ENCODE measurements around the gene CAMK2D.

Gene CAMK2D

DNA sequence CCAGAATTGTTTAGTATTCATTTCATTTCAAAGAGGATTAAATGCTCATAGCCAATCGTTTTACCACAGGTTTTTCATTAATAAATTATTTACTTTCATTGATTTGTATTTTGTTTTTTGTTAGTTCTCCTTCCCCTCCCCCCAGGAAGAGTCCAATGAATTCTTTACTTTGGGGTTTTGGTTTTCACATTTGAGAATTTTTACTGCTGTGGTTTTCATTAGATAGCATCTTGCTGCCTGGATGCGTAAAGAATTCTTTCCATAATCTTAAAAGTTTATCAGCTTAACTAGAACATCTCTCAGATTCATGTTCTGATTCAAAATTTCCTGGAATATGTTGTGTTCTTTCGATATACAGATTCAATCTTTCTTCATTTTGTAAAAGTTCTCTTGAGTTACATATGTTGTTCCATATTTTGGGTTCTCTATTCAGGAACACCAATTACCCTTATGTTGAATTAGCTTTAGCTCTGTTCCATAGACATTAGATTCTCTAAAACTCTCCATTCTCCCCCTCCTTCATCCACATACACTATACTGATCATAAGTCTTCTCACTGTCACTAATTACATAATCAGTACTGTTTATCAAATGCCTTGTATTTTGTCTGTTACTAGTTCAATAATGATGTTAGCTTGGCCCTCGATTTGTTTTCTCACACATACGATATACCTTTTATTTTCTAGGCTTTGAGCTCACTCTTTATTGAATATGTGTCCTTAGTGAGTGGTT, 184.4 kb downstream of the CAMK2D start:
- TF ChIP-seq FOXP2 (optimal IDR thresholded peaks at IDR 0.05; ENCODE audit: borderline replicate concordance, extremely low read depth, extremely low read length, insufficient read depth): no peak

DNA sequence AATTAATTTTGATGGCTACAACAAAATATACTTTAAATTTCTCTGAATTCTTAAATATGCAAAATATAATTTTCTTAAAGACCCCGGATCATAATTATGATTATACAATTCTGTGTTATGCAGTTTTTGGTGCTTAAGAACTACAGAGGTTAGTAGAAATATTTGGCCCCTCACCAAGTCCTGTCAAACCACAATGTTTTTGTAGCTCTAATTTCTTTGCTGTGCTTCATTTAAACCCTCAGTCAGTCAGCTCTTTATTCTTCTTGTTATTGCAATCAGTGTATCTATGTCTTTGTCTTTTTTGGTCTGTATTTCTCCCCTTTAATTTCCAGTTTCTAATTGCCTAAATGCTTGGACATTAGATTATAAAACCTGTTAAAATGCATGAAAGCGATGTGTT, 186.1 kb downstream of the CAMK2D start:
- TF ChIP-seq POLR2AphosphoS5 (IDR thresholded peaks at IDR 0.05; ENCODE audit: low read depth, low read length): no peak
- no peak for TF ChIP-seq TAF1 (IDR thresholded peaks at IDR 0.05; ENCODE audit: borderline replicate concordance, insufficient read depth, low read length)
- TF ChIP-seq FOXP2 (optimal IDR thresholded peaks at IDR 0.05; ENCODE audit: borderline replicate concordance, extremely low read depth, extremely low read length, insufficient read depth): no peak
- TF ChIP-seq SIN3A (IDR thresholded peaks at IDR 0.05; ENCODE audit: borderline replicate concordance, insufficient read depth, low read length): no peak
- TF ChIP-seq, protein P1, sequence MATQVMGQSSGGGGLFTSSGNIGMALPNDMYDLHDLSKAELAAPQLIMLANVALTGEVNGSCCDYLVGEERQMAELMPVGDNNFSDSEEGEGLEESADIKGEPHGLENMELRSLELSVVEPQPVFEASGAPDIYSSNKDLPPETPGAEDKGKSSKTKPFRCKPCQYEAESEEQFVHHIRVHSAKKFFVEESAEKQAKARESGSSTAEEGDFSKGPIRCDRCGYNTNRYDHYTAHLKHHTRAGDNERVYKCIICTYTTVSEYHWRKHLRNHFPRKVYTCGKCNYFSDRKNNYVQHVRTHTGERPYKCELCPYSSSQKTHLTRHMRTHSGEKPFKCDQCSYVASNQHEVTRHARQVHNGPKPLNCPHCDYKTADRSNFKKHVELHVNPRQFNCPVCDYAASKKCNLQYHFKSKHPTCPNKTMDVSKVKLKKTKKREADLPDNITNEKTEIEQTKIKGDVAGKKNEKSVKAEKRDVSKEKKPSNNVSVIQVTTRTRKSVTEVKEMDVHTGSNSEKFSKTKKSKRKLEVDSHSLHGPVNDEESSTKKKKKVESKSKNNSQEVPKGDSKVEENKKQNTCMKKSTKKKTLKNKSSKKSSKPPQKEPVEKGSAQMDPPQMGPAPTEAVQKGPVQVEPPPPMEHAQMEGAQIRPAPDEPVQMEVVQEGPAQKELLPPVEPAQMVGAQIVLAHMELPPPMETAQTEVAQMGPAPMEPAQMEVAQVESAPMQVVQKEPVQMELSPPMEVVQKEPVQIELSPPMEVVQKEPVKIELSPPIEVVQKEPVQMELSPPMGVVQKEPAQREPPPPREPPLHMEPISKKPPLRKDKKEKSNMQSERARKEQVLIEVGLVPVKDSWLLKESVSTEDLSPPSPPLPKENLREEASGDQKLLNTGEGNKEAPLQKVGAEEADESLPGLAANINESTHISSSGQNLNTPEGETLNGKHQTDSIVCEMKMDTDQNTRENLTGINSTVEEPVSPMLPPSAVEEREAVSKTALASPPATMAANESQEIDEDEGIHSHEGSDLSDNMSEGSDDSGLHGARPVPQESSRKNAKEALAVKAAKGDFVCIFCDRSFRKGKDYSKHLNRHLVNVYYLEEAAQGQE (IDR thresholded peaks at IDR 0.05; ENCODE audit: insufficient read depth in 1 of 2, low read depth in 2 of 2, low read length in 2 of 2): no peak

DNA sequence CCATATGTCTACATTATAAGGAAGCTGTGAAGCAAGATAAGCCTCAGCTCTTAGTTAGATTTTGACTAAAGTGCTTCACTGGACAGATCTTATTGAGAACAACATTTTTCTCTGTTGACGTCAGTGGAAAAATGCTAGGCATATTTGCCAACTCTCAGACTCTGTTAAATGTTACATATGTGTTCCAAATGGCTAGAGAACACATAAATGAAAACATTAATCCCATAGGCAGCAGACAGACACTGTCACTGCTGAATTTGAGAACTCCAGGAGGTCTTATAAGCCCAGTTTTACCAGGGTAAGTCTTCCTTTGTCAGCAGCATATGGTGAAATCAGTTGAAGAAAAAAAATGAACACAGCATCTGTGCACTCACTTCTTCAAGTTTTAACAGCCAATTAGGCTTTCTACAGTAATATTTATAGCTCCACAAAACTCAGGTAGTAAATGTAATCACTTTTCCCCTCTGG, 186.9 kb downstream of the CAMK2D start:
- no peak for TF ChIP-seq POLR2AphosphoS5 (IDR thresholded peaks at IDR 0.05; ENCODE audit: low read depth, low read length)
- no peak for TF ChIP-seq TAF1 (IDR thresholded peaks at IDR 0.05; ENCODE audit: borderline replicate concordance, insufficient read depth, low read length)
- TF ChIP-seq FOXP2 (optimal IDR thresholded peaks at IDR 0.05; ENCODE audit: borderline replicate concordance, extremely low read depth, extremely low read length, insufficient read depth): no peak
- TF ChIP-seq, protein P1 (IDR thresholded peaks at IDR 0.05; ENCODE audit: insufficient read depth in 1 of 2, low read depth in 2 of 2, low read length in 2 of 2): no peak
- TF ChIP-seq SIN3A (IDR thresholded peaks at IDR 0.05; ENCODE audit: borderline replicate concordance, insufficient read depth, low read length): no peak

DNA sequence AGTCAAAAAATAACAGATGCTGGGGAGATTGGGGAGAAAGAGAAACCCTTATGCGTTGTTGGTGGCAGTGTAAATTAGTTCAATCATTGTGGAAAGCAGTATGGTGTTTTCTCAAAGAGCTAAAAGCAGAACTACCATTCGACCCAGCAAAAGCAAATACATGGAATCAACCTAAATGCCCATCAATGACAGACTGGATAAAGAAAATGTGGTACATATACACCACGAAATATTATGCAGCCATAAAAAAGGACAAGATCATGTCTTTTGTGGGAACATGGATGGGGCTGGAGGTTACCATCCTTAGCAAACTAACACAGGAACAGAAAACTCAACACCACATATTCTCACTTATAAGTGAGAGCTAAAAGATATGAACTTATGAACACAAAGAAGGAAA, 188.9 kb downstream of the CAMK2D start:
- TF ChIP-seq, protein P1 (IDR thresholded peaks at IDR 0.05; ENCODE audit: insufficient read depth in 1 of 2, low read depth in 2 of 2, low read length in 2 of 2): no peak
- TF ChIP-seq FOXP2 (optimal IDR thresholded peaks at IDR 0.05; ENCODE audit: borderline replicate concordance, extremely low read depth, extremely low read length, insufficient read depth): no peak
- TF ChIP-seq POLR2AphosphoS5 (IDR thresholded peaks at IDR 0.05; ENCODE audit: low read depth, low read length): no peak

DNA sequence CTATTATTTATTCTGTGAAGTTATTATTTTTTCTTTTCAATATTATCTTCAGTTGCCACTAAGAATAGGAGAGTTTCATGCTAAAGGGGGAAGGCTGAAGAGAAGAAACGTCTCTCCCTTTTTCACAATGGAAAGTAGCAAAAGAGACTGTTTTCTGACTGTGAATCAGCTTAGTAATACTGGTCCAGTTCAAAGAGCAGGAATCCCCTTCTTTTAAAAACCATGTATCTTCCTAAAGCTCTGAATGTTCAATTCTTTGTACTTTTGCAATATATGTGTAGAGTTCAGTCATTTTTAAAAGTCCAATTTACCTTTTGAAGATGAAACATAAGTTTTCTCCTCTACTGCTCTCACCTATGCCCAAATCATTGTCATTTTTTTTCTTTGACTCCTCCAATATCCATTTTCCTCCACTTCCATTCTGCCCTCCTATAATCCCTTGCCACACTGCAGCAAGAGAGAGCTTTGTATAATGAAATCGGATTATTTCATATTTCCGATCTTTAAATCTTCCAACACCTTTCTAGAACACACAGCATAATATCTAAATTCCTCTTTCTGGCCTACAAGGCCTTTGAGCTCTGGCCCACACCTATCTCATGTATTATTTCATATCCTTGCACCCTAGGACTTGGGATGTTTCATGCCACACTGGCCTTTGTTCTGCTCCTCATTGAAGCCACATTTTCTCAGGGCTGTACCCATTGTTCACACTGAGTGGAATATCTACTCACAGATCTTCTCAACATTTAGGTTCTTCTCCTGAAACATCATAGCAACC, 195.3 kb downstream of the CAMK2D start:
- TF ChIP-seq POLR2AphosphoS5 (IDR thresholded peaks at IDR 0.05; ENCODE audit: low read depth, low read length) (no peak), FOXP2 (optimal IDR thresholded peaks at IDR 0.05; ENCODE audit: borderline replicate concordance, extremely low read depth, extremely low read length, insufficient read depth) (no peak), SIN3A (IDR thresholded peaks at IDR 0.05; ENCODE audit: borderline replicate concordance, insufficient read depth, low read length) (no peak), TAF1 (IDR thresholded peaks at IDR 0.05; ENCODE audit: borderline replicate concordance, insufficient read depth, low read length) (no peak)
- TF ChIP-seq, protein P1 (IDR thresholded peaks at IDR 0.05; ENCODE audit: insufficient read depth in 1 of 2, low read depth in 2 of 2, low read length in 2 of 2): no peak

All from PFSK-1 (cell line).